Measurements from ENCODE around the gene BRWD1. TPM values are rescaled to one million over a fixed set of nuclear protein-coding genes. Genes with fewer than 3 reads are reported as not detected.

The BRWD1 gene
- total RNA-seq: 10 to 100 TPM; 29.3 to 46.7 TPM

- Mint-ChIP-seq H3K9me3 (no peaks in the 10 kb centered on the region), H3K27ac (peak within 1 kb of the TSS; percentile 93 to 98), H3K36me3 (peaks cover 7 to 22% of the 10 kb centered on the region in 2 donors)
- DNase-seq (ENCODE audit: low spot score in 2 of 2) (peak; percentile 80 to 83), ATAC-seq (peak; percentile 48 to 64)
Measured at GRCh38 chr21:39313571-39314142, at the start of gene BRWD1. TSS of gene BRWD1 (minus strand) at chr21:39313632. CDS start at chr21:39313491, 141 bp downstream.

- H3K9me3 Mint-ChIP-seq: no peaks in the 10 kb centered on the region
- no peak overlapping the region for H3K27ac Mint-ChIP-seq
- DNase-seq (ENCODE audit: low spot score in 2 of 2) (no peak), ATAC-seq (no peak)
- H3K36me3 Mint-ChIP-seq: no peaks in the 10 kb centered on the region
Measured at GRCh38 chr21:39362733-39363132, 49.3 kb upstream of the BRWD1 start.

GRCh38 chr21:39359382-39359781, 46.0 kb upstream of the BRWD1 start:
- no peak for DNase-seq (ENCODE audit: low spot score in 2 of 2)
- Mint-ChIP-seq H3K36me3 (no peaks in the 10 kb centered on the region), H3K9me3 (no peaks in the 10 kb centered on the region), H3K27ac (no peak overlapping the region)
- ATAC-seq: no peak

- no peaks in the 10 kb centered on the region for H3K9me3 Mint-ChIP-seq
- H3K27ac Mint-ChIP-seq: no peak overlapping the region
- no peak for ATAC-seq
- peaks cover 4 to 12% of the 10 kb centered on the region in 2 donors for H3K36me3 Mint-ChIP-seq
- no peak for DNase-seq (ENCODE audit: low spot score in 2 of 2)
Measured at GRCh38 chr21:39353295-39353694, 39.9 kb upstream of the BRWD1 start.

GRCh38 chr21:39350094-39351005, 36.9 kb upstream of the BRWD1 start:
- no peak for ATAC-seq
- no peaks in the 10 kb centered on the region for H3K9me3 Mint-ChIP-seq

GRCh38 chr21:39349211-39350093, 36.0 kb upstream of the BRWD1 start:
- no peaks in the 10 kb centered on the region for H3K9me3 Mint-ChIP-seq
- ATAC-seq (peak; percentile 90 to 91), DNase-seq (ENCODE audit: low spot score in 2 of 2) (peak; percentile 97 to 99)
- H3K36me3 Mint-ChIP-seq: peaks cover 29 to 39% of the 10 kb centered on the region in 2 donors
- H3K27ac Mint-ChIP-seq: peak overlapping the region; percentile 97 to 99

More at GRCh38 chr21:39350094-39351005, 36.9 kb upstream of the BRWD1 start:
- peaks cover 24 to 34% of the 10 kb centered on the region in 2 donors for H3K36me3 Mint-ChIP-seq
- DNase-seq (ENCODE audit: low spot score in 2 of 2): no peak
- H3K27ac Mint-ChIP-seq: peak overlapping the region; percentile 97 to 99

- Mint-ChIP-seq H3K27ac (peak within 1 kb of the TSS; percentile 97 to 99), H3K36me3 (peaks cover 31 to 40% of the 10 kb centered on the region in 2 donors), H3K9me3 (no peaks in the 10 kb centered on the region)
- DNase-seq (ENCODE audit: low spot score in 2 of 2) (peak; percentile 80 to 92), ATAC-seq (peak; percentile 40 to 65)
Measured at GRCh38 chr21:39348355-39349210, 35.2 kb upstream of the BRWD1 start, which contains the start of gene HMGN1. TSS of gene HMGN1 (minus strand) at chr21:39349088. CDS start at chr21:39348917, 171 bp downstream.

- ATAC-seq (no peak), DNase-seq (ENCODE audit: low spot score in 2 of 2) (no peak)
- peak overlapping the region; percentile 76 to 88 for H3K27ac Mint-ChIP-seq
- H3K9me3 Mint-ChIP-seq: no peaks in the 10 kb centered on the region
- peaks cover 37 to 46% of the 10 kb centered on the region in 2 donors for H3K36me3 Mint-ChIP-seq
Measured at GRCh38 chr21:39348040-39348354, 34.6 kb upstream of the BRWD1 start.

- ATAC-seq (no peak), DNase-seq (ENCODE audit: low spot score in 2 of 2) (no peak)
- H3K9me3 Mint-ChIP-seq: no peaks in the 10 kb centered on the region
- peak overlapping the region; percentile 76 to 88 for H3K27ac Mint-ChIP-seq
- H3K36me3 Mint-ChIP-seq: peaks cover 38 to 50% of the 10 kb centered on the region in 2 donors
Measured at GRCh38 chr21:39347537-39347936, 34.1 kb upstream of the BRWD1 start.

GRCh38 chr21:39346671-39347331, 33.4 kb upstream of the BRWD1 start:
- Mint-ChIP-seq H3K9me3 (no peaks in the 10 kb centered on the region), H3K36me3 (peaks cover 38 to 52% of the 10 kb centered on the region in 2 donors), H3K27ac (peak overlapping the region; percentile 61 to 76)
- DNase-seq (ENCODE audit: low spot score in 2 of 2): no peak
- ATAC-seq: no peak

GRCh38 chr21:39346206-39346605, 32.8 kb upstream of the BRWD1 start:
- no peaks in the 10 kb centered on the region for H3K9me3 Mint-ChIP-seq
- no peak for ATAC-seq
- H3K27ac Mint-ChIP-seq: peak overlapping the region; percentile 46 to 61
- no peak for DNase-seq (ENCODE audit: low spot score in 2 of 2)
- H3K36me3 Mint-ChIP-seq: peaks cover 42 to 52% of the 10 kb centered on the region in 2 donors

- Mint-ChIP-seq H3K27ac (no peak overlapping the region), H3K36me3 (peaks cover 41 to 52% of the 10 kb centered on the region in 2 donors), H3K9me3 (no peaks in the 10 kb centered on the region)
- no peak for DNase-seq (ENCODE audit: low spot score in 2 of 2)
- ATAC-seq: no peak
Measured at GRCh38 chr21:39345440-39345839, 32.0 kb upstream of the BRWD1 start.

- Mint-ChIP-seq H3K27ac (no peak overlapping the region), H3K36me3 (peaks cover 37 to 46% of the 10 kb centered on the region in 2 donors), H3K9me3 (no peaks in the 10 kb centered on the region)
- ATAC-seq (no peak), DNase-seq (ENCODE audit: low spot score in 2 of 2) (no peak)
Measured at GRCh38 chr21:39344848-39345247, 31.4 kb upstream of the BRWD1 start.

- ATAC-seq (no peak), DNase-seq (ENCODE audit: low spot score in 2 of 2) (no peak)
- Mint-ChIP-seq H3K9me3 (no peaks in the 10 kb centered on the region), H3K27ac (no peak overlapping the region), H3K36me3 (peaks cover 23 to 28% of the 10 kb centered on the region in 2 donors)
Measured at GRCh38 chr21:39341249-39341923, 28.0 kb upstream of the BRWD1 start.

GRCh38 chr21:39340687-39341086, 27.3 kb upstream of the BRWD1 start:
- DNase-seq (ENCODE audit: low spot score in 2 of 2): no peak
- ATAC-seq: no peak
- H3K9me3 Mint-ChIP-seq: no peaks in the 10 kb centered on the region
- peaks cover 21% of the 10 kb centered on the region in 2 donors for H3K36me3 Mint-ChIP-seq
- H3K27ac Mint-ChIP-seq: no peak overlapping the region

Data from activated naive CD4-positive, alpha-beta T cell treated with anti-CD3 and anti-CD28 coated beads, Interleukin-2, amount 50 U/mL, for 72 hours (primary cell).